Left ventricle myocardium inferior (tissue), 1 donor: ENCODE data around the gene CHI3L1. TPM values are rescaled to one million over a fixed set of nuclear protein-coding genes. Genes with fewer than 3 reads are reported as not detected.

Experiments used
- DNase-seq: peaks from one replicate; pipeline ENCODE4 v3.0.0-alpha.2; 2020
- H3K27ac ChIP-seq: fragments of 200-600 bp; replicated peaks from 2 replicates; pipeline ENCODE4 v1.8.0; 2021
- H3K27me3 ChIP-seq: fragments of 200-600 bp; 2 replicates; pipeline ENCODE4 v1.8.0; 2021; ENCODE audit warnings: low read depth
- H3K36me3 ChIP-seq: fragments of 200-600 bp; 2 replicates; pipeline ENCODE4 v1.8.0; 2021
- H3K4me1 ChIP-seq: fragments of 200-600 bp; 2 replicates; pipeline ENCODE4 v1.8.0; 2021
- H3K4me3 ChIP-seq: fragments of 200-600 bp; 2 replicates; pipeline ENCODE4 v1.8.0; 2021; ENCODE audit warnings: mild to moderate bottlenecking, moderate library complexity
- H3K9me3 ChIP-seq: fragments of 200-600 bp; replicated peaks from 2 replicates; pipeline ENCODE4 v1.8.0; 2021
- CTCF ChIP-seq: fragments of 200-600 bp; IDR thresholded peaks from 2 replicates; pipeline ENCODE4 v1.8.0; 2021; ENCODE audit warnings: antibody characterized with exemption, mild to moderate bottlenecking, borderline replicate concordance
- intact Hi-C: fragments of 100-400 bp; cut with micrococcal nuclease; formaldehyde crosslinking; loops from one replicate; pipeline ENCODE4 v1.11.0; 2022
- total RNA-seq: library from RNA; stranded (reverse); fragmentation: NEBNext Ultra II Directional; extraction: Animal tissue kit (Norgen Biotek cat#: 25700); gene quantifications from one replicate; pipeline ENCODE4 v1.2.1, GENCODE V29; 2021
- donor health status: DM: no; HTN: yes; CAD: no; lungs with severe emphysema.

CHI3L1 gene
- total RNA-seq, 1 donor from 2014 or later: not detected

- no peak for DNase-seq
- H3K36me3 ChIP-seq: no peaks in the 10 kb centered on the region
- H3K4me1 ChIP-seq: peaks cover 5% of the 10 kb centered on the region
- intact Hi-C loops: loop anchor here (2.0 kb wide), 1 partner anchor 178 kb away; no protein-coding TSS in a partner anchor
- H3K4me3 ChIP-seq: no peak overlapping the region
- H3K9me3 ChIP-seq: no peaks in the 10 kb centered on the region
- no peak for TF ChIP-seq CTCF
- H3K27ac ChIP-seq: no peak overlapping the region
- peaks cover 37% of the 10 kb centered on the region for H3K27me3 ChIP-seq
These were observed 30.7 kb upstream of the CHI3L1 start for GRCh38 chr1:203217139-203217655.

- H3K27ac ChIP-seq: no peak overlapping the region
- peak; percentile 87 for TF ChIP-seq CTCF
- H3K27me3 ChIP-seq: peaks cover 36% of the 10 kb centered on the region
- no peak for DNase-seq
- no peaks in the 10 kb centered on the region for H3K9me3 ChIP-seq
- no peaks in the 10 kb centered on the region for H3K36me3 ChIP-seq
- intact Hi-C loops: loop anchor here (2.0 kb wide), 1 partner anchor 178 kb away; no protein-coding TSS in a partner anchor
- H3K4me3 ChIP-seq: no peak overlapping the region
- peaks cover 5% of the 10 kb centered on the region for H3K4me1 ChIP-seq
These were observed 30.0 kb upstream of the CHI3L1 start for GRCh38 chr1:203216274-203217138.

- H3K36me3 ChIP-seq: no peaks in the 10 kb centered on the region
- no peak overlapping the region for H3K27ac ChIP-seq
- DNase-seq: no peak
- H3K4me3 ChIP-seq: no peak overlapping the region
- TF ChIP-seq CTCF: no peak
- peaks cover 5% of the 10 kb centered on the region for H3K4me1 ChIP-seq
- intact Hi-C loops: loop anchor here (2.0 kb wide), 1 partner anchor 97 kb away; no protein-coding TSS in a partner anchor
- peaks cover 36% of the 10 kb centered on the region for H3K27me3 ChIP-seq
- H3K9me3 ChIP-seq: no peaks in the 10 kb centered on the region
These were observed 29.1 kb upstream of the CHI3L1 start for GRCh38 chr1:203215573-203215972.

DNA sequence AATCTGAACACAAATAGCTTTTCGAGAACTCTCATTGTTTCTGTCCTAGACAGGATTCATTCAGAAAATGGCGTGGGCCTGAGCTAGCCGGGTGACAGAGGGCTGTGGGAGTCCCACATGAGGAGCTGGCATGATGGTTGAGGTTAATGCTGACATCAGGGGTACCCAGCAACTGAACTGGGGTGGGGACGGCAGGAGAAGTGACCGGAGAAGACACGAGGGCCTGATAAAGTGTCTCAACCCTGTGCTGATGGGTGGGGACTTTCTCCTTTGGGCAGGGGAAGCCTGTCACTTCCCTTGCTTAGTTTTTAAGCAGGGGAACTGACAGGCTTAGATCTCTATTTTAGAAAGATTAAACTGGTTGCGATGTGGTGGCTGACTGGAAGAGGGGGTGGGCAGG, 28.4 kb upstream of the CHI3L1 start:
- peaks cover 5% of the 10 kb centered on the region for H3K4me1 ChIP-seq
- TF ChIP-seq CTCF: no peak
- DNase-seq: no peak
- H3K9me3 ChIP-seq: no peaks in the 10 kb centered on the region
- no peak overlapping the region for H3K4me3 ChIP-seq
- H3K36me3 ChIP-seq: no peaks in the 10 kb centered on the region
- intact Hi-C loops: loop anchor here (2.0 kb wide), 1 partner anchor 96 kb away; no protein-coding TSS in a partner anchor
- H3K27ac ChIP-seq: no peak overlapping the region
- peaks cover 35% of the 10 kb centered on the region for H3K27me3 ChIP-seq

DNA sequence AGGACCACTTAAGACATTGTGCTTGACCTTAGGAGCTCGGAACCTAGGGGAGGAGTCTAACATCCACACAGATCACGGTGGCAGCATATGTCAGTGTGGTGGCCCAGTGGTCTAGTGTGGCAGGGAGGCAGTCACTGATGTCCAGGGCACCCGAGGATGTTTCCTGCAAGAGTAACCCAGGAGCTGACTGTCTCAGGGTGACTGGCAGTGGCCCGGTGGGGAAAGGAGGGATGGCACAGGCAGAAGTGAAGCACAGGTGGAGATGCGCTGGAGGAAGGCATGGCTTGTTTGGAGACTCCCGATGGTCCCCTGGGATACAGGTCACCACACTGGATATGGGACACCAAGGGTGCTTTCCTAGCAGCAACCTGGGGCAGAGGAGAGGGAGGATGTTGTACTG, 26.6 kb upstream of the CHI3L1 start:
- Histone ChIP-seq H3K9me3 (no peaks in the 10 kb centered on the region), H3K27ac (no peak overlapping the region), H3K4me3 (no peak overlapping the region), H3K36me3 (no peaks in the 10 kb centered on the region), H3K27me3 (peaks cover 28% of the 10 kb centered on the region), H3K4me1 (peaks cover 5% of the 10 kb centered on the region)
- intact Hi-C loops: no loop called here
- TF ChIP-seq CTCF: no peak
- no peak for DNase-seq
